Fibroblast of lung (primary cell): ENCODE results near the gene CLPTM1L. TPM values are rescaled to one million over a fixed set of nuclear protein-coding genes. Genes with fewer than 3 reads are reported as not detected.
"Not testable (repeated sequence)": the region's sequence is repeated elsewhere in the genome, so short reads cannot be mapped to it uniquely, and the experiment has no call there.

Source experiments
- DNase-seq, 2 donors: peaks; one replicate each; pipeline versions ENCODE4 v3.0.0 to v3.0.0-alpha.2; 2010; ENCODE audit warnings: low read depth in 2 of 2
- H2AFZ ChIP-seq: 2 replicates; pipeline ENCODE4 v1.5.1; 2012; ENCODE audit warnings: low read length, control low read depth, inconsistent platforms
- H3K27ac ChIP-seq: 2 replicates; pipeline ENCODE4 v1.5.1; 2011; ENCODE audit warnings: low read length, control low read depth; ENCODE audit not compliant: insufficient read depth
- H3K27me3 ChIP-seq: 2 replicates; pipeline ENCODE4 v1.5.1; 2011; ENCODE audit warnings: mild to moderate bottlenecking, low read length; ENCODE audit not compliant: control insufficient read depth, insufficient read depth
- H3K36me3 ChIP-seq: 2 replicates; pipeline ENCODE4 v1.5.1; 2011; ENCODE audit warnings: low read length; ENCODE audit not compliant: control insufficient read depth, insufficient read depth
- H3K4me1 ChIP-seq: 2 replicates; pipeline ENCODE4 v1.5.1; 2011; ENCODE audit warnings: low read length; ENCODE audit not compliant: control insufficient read depth, insufficient read depth; ENCODE audit errors: extremely low read depth
- H3K4me2 ChIP-seq: 2 replicates; pipeline ENCODE4 v1.5.1; 2011; ENCODE audit warnings: low read length, control low read depth; ENCODE audit not compliant: insufficient read depth; ENCODE audit errors: extremely low read depth
- H3K4me3 ChIP-seq, 4 experiments: fragments of 200-600 bp in 1 of 4; sonication (generic) in 1 of 4; replicated peaks in 1 of 4; 2 replicates each; pipeline ENCODE4 v1.5.1; 2011 to 2016; ENCODE audit warnings: low read length in 4 of 4, low read depth in 3 of 4, mild to moderate bottlenecking in 3 of 4, control low read depth in 2 of 4, inconsistent platforms in 1 of 4, mixed read lengths in 1 of 4; ENCODE audit not compliant: insufficient read depth in 1 of 4; ENCODE audit errors: control extremely low read depth in 1 of 4
- H3K79me2 ChIP-seq: 2 replicates; pipeline ENCODE4 v1.5.1; 2012; ENCODE audit warnings: mild to moderate bottlenecking, low read length, inconsistent platforms; ENCODE audit not compliant: control insufficient read depth, insufficient read depth
- H3K9ac ChIP-seq: 2 replicates; pipeline ENCODE4 v1.5.1; 2011; ENCODE audit warnings: mild to moderate bottlenecking, low read length, control low read depth; ENCODE audit not compliant: insufficient read depth
- H3K9me3 ChIP-seq: 2 replicates; pipeline ENCODE4 v1.5.1; 2012; ENCODE audit warnings: low read depth, low read length; ENCODE audit not compliant: control insufficient read depth, insufficient read depth
- H4K20me1 ChIP-seq: 2 replicates; pipeline ENCODE4 v1.5.1; 2011; ENCODE audit warnings: low read length; ENCODE audit not compliant: control insufficient read depth, insufficient read depth; ENCODE audit errors: extremely low read depth
- CTCF ChIP-seq, 2 donors: IDR thresholded peaks in 1 of 2; conservative IDR thresholded peaks in 1 of 2; 1 replicate in 1 of 2; 2 replicates in 1 of 2; pipeline ENCODE4 v1.5.1; 2011 to 2012; ENCODE audit warnings: low read length in 2 of 2, control low read depth in 1 of 2, inconsistent platforms in 1 of 2, low read depth in 1 of 2, mild to moderate bottlenecking in 1 of 2
- EZH2 ChIP-seq: IDR thresholded peaks from 2 replicates; pipeline ENCODE4 v1.5.1; 2012; ENCODE audit warnings: low read length, control low read depth, mild to moderate bottlenecking; ENCODE audit errors: missing control alignments
- polyA plus RNA-seq, 2 donors: library from polyadenylated mRNA; depleted of rRNA in 1 of 2; stranded (reverse) in 1 of 2; unstranded in 1 of 2; fragments of >200 nt; gene quantifications; 2 replicates each; pipeline ENCODE4 v1.2.1, GENCODE V29; 2011 to 2012; ENCODE audit warnings: missing spikeins in 1 of 2
- total RNA-seq: library from RNA; depleted of rRNA; stranded (reverse); fragments of >200 nt; gene quantifications from 2 replicates; pipeline ENCODE4 v1.2.1, GENCODE V29; 2014

The CLPTM1L gene
- total and polyA plus RNA-seq, 2 donors (not counting 1 experiment from before 2014, with no cell fraction given), result 89.3 to 215 TPM

- no peaks in the 10 kb centered on the region for H3K79me2 ChIP-seq
- no peak for TF ChIP-seq EZH2
- TF ChIP-seq CTCF (conservative IDR thresholded peaks at IDR 0.05 in 1 of 2, IDR thresholded peaks at IDR 0.05 in 1 of 2; ENCODE audit: low read depth in 1 of 2, low read length in 2 of 2), result no peak
Observed at GRCh38 chr5:1277331-1277730, 67.6 kb downstream of the CLPTM1L start.

GRCh38 chr5:1276930-1277329 is 68.0 kb downstream of the CLPTM1L start:
- no peaks in the 10 kb centered on the region for H3K4me1 ChIP-seq
- H3K79me2 ChIP-seq, result no peaks in the 10 kb centered on the region
- H4K20me1 ChIP-seq, result no peaks in the 10 kb centered on the region
- H3K9me3 ChIP-seq, result no peaks in the 10 kb centered on the region
- H3K27ac ChIP-seq, result no peak overlapping the region
- no peak overlapping the region for H3K9ac ChIP-seq
- H2AFZ ChIP-seq, result no peak overlapping the region
- no peaks in the 10 kb centered on the region for H3K36me3 ChIP-seq
- TF ChIP-seq EZH2 (no peak), CTCF (conservative IDR thresholded peaks at IDR 0.05 in 1 of 2, IDR thresholded peaks at IDR 0.05 in 1 of 2; ENCODE audit: low read depth in 1 of 2, low read length in 2 of 2) (no peak)
- H3K4me2 ChIP-seq, result no peak overlapping the region
- no peak overlapping the region for H3K4me3 ChIP-seq
- no peaks in the 10 kb centered on the region for H3K27me3 ChIP-seq
- DNase-seq, result no peak

More at GRCh38 chr5:1277331-1277730, 67.6 kb downstream of the CLPTM1L start:
- H3K36me3 ChIP-seq, result no peaks in the 10 kb centered on the region
- no peaks in the 10 kb centered on the region for H3K27me3 ChIP-seq
- no peak overlapping the region for H3K9ac ChIP-seq
- no peak overlapping the region for H3K4me3 ChIP-seq
- H4K20me1 ChIP-seq, result no peaks in the 10 kb centered on the region
- H3K9me3 ChIP-seq, result no peaks in the 10 kb centered on the region
- no peaks in the 10 kb centered on the region for H3K4me1 ChIP-seq
- H2AFZ ChIP-seq, result no peak overlapping the region
- H3K4me2 ChIP-seq, result no peak overlapping the region
- DNase-seq, result no peak
- no peak overlapping the region for H3K27ac ChIP-seq

GRCh38 chr5:1275397-1276391 is 69.2 kb downstream of the CLPTM1L start:
- not testable (repeated sequence) for H3K27ac ChIP-seq, H3K9ac ChIP-seq

More at GRCh38 chr5:1275397-1276391, 69.2 kb downstream of the CLPTM1L start:
- H2AFZ ChIP-seq, H3K4me3 ChIP-seq, H3K4me1 ChIP-seq, H3K9me3 ChIP-seq, H3K36me3 ChIP-seq, H3K4me2 ChIP-seq, H3K27me3 ChIP-seq, H4K20me1 ChIP-seq, DNase-seq, H3K79me2 ChIP-seq: not testable (repeated sequence)
